Kidney (tissue), 14 donors: Measurements from ENCODE around the gene GART. TPM values are rescaled to one million over a fixed set of nuclear protein-coding genes. Genes with fewer than 3 reads are reported as not detected.

Source experiments
- DNase-seq, 5 donors: peaks; one replicate each; pipeline ENCODE4 v3.0.0-alpha.2; 2013 to 2020
- FAIRE-seq: peaks from 2 replicates; lab custom pipeline; 2012; peaks lifted over from hg19 to GRCh38; lab: Jason Lieb, UNC
- H3K27ac ChIP-seq, 2 donors: one replicate each; pipeline ENCODE4 v1.7.0; 2013; ENCODE audit warnings: low read depth in 2 of 2, low read length in 2 of 2, inconsistent platforms in 1 of 2
- H3K27me3 ChIP-seq: one replicate; pipeline ENCODE4 v1.7.1; 2013; ENCODE audit warnings: low read length, inconsistent platforms; ENCODE audit not compliant: control insufficient read depth, insufficient read depth
- H3K36me3 ChIP-seq, 3 donors: one replicate each; pipeline versions ENCODE4 v1.7.0 to v1.7.1; 2013; ENCODE audit warnings: low read length in 3 of 3, control low read depth in 1 of 3, inconsistent platforms in 1 of 3; ENCODE audit not compliant: insufficient read depth in 3 of 3, control insufficient read depth in 2 of 3
- H3K4me1 ChIP-seq, 3 donors: one replicate each; pipeline versions ENCODE4 v1.7.0 to v1.7.1; 2013; ENCODE audit warnings: low read length in 3 of 3, inconsistent platforms in 1 of 3, low read depth in 1 of 3; ENCODE audit not compliant: control insufficient read depth in 2 of 3, insufficient read depth in 2 of 3
- H3K4me3 ChIP-seq, 3 donors: one replicate each; pipeline versions ENCODE4 v1.7.0 to v1.8.1; 2013; ENCODE audit warnings: low read length in 3 of 3, control low read depth in 1 of 3, inconsistent platforms in 1 of 3
- H3K9ac ChIP-seq, 3 donors: one replicate each; pipeline versions ENCODE4 v1.7.0 to v1.7.1; 2013; ENCODE audit warnings: low read length in 3 of 3, control low read depth in 1 of 3, inconsistent platforms in 1 of 3
- H3K9me3 ChIP-seq, 3 donors: one replicate each; pipeline versions ENCODE4 v1.7.0 to v1.7.1; 2013; ENCODE audit warnings: low read length in 3 of 3, control low read depth in 1 of 3, inconsistent platforms in 1 of 3; ENCODE audit not compliant: control insufficient read depth in 2 of 3, insufficient read depth in 1 of 3
- CTCF ChIP-seq: IDR thresholded peaks from 3 replicates; pipeline ENCODE4 v1.5.1; 2012; ENCODE audit warnings: mild to moderate bottlenecking, moderate library complexity, borderline replicate concordance; ENCODE audit not compliant: insufficient read depth; ENCODE audit errors: extremely low read depth
- intact Hi-C: fragments of 100-400 bp; cut with DNase I; formaldehyde crosslinking; loops from one replicate; pipeline ENCODE4 v1.11.1; 2022
- polyA plus RNA-seq: library from polyadenylated mRNA; stranded (reverse); fragments of 350-450 nt; fragmentation: Illumina TruSeq; extraction: RNeasy Lipid Tissue Mini Kit (QIAGEN cat#74804); gene quantifications from one replicate; pipeline ENCODE4 v1.2.3, GENCODE V29; 2014; ENCODE audit warnings: low read depth, low replicate concordance; ENCODE audit not compliant: insufficient read depth
- total RNA-seq: library from RNA; stranded (reverse); fragmentation: NEBNext Ultra II Directional; extraction: Animal tissue kit (Norgen Biotek cat#: 25700); gene quantifications from one replicate; pipeline ENCODE4 v1.2.1, GENCODE V29; 2021
- donor health status: control.
- donor health status: control.
- donor health status: control.
- donor health status: control.
- donor health status: control.
- donor health status: DM: yes; HTN: yes; CAD: no.
- donor health status: Normal renal cell carcinoma (clear cell type).

The GART gene
- total and polyA plus RNA-seq, 2 donors from 2014 or later = 17.5 to 60.9 TPM

- DNase-seq = no peak
- Histone ChIP-seq H3K4me3 (no peak overlapping the region), H3K27me3 (no peaks in the 10 kb centered on the region), H3K9me3 (no peaks in the 10 kb centered on the region), H3K36me3 (peaks cover 0 to 16% (median 0%) of the 10 kb centered on the region in 3 donors), H3K9ac (no peak overlapping the region), H3K27ac (no peak overlapping the region), H3K4me1 (no peaks in the 10 kb centered on the region)
- no peak for TF ChIP-seq CTCF
- FAIRE-seq = peak; percentile 56
- intact Hi-C loops = no loop called here
Observed at GRCh38 chr21:33461538-33462250, 80.2 kb downstream of the GART start.

- no peak for DNase-seq
- no peak overlapping the region for H3K4me3 ChIP-seq
- no peak overlapping the region for H3K9ac ChIP-seq
- H3K4me1 ChIP-seq = no peaks in the 10 kb centered on the region
- FAIRE-seq = no peak
- H3K27me3 ChIP-seq = no peaks in the 10 kb centered on the region
- TF ChIP-seq CTCF = no peak
- H3K27ac ChIP-seq = no peak overlapping the region
- intact Hi-C loops = no loop called here
- H3K9me3 ChIP-seq = no peaks in the 10 kb centered on the region
- peaks cover 0 to 13% (median 3%) of the 10 kb centered on the region in 3 donors for H3K36me3 ChIP-seq
Observed at GRCh38 chr21:33458861-33459260, 83.1 kb downstream of the GART start.

GRCh38 chr21:33455686-33456446 lies 86.1 kb downstream of the GART start:
- H3K9ac ChIP-seq = no peak overlapping the region
- intact Hi-C loops = no loop called here
- peaks cover 0 to 13% (median 7%) of the 10 kb centered on the region in 3 donors for H3K36me3 ChIP-seq
- TF ChIP-seq CTCF = no peak
- DNase-seq (no peak), FAIRE-seq (no peak)
- H3K27me3 ChIP-seq = no peaks in the 10 kb centered on the region
- H3K27ac ChIP-seq = no peak overlapping the region
- no peaks in the 10 kb centered on the region for H3K4me1 ChIP-seq
- H3K9me3 ChIP-seq = no peaks in the 10 kb centered on the region
- H3K4me3 ChIP-seq = no peak overlapping the region

Other genes starting within 250 kb of the GART start
- gene IFNAR1, start 217.1 kb downstream of the GART start, total RNA-seq = 60.9 TPM
- 15.9 TPM for gene IFNAR1, start 217.1 kb downstream of the GART start, polyA plus RNA-seq
- gene IFNGR2, start 138.7 kb downstream of the GART start, total RNA-seq = 68.3 TPM
- 57.6 TPM for gene IFNGR2, start 138.7 kb downstream of the GART start, polyA plus RNA-seq
- 87.6 TPM for gene TMEM50B, start 62.1 kb downstream of the GART start, total RNA-seq
- gene TMEM50B, start 62.1 kb downstream of the GART start, polyA plus RNA-seq = 63.7 TPM
- 2.2 TPM for gene DNAJC28, start 50.4 kb downstream of the GART start, total RNA-seq
- gene DNAJC28, start 50.4 kb downstream of the GART start, polyA plus RNA-seq = 4.6 TPM
- 285 TPM for gene SON, start 921 bp upstream of the GART start, total RNA-seq
- gene SON, start 921 bp upstream of the GART start, polyA plus RNA-seq = 83.0 TPM
- 6.8 TPM for gene DONSON, start 46.6 kb upstream of the GART start, total RNA-seq
- gene DONSON, start 46.6 kb upstream of the GART start, polyA plus RNA-seq = 8.9 TPM
- 40.8 TPM for gene CRYZL1, start 99.6 kb upstream of the GART start, total RNA-seq
- gene CRYZL1, start 99.6 kb upstream of the GART start, polyA plus RNA-seq = 34.1 TPM
- 42.5 TPM for gene ITSN1, start 100.4 kb upstream of the GART start, total RNA-seq
- gene ITSN1, start 100.4 kb upstream of the GART start, polyA plus RNA-seq = 8.1 TPM